ENCODE measurements around the gene NRP2.

The NRP2 gene

DNA sequence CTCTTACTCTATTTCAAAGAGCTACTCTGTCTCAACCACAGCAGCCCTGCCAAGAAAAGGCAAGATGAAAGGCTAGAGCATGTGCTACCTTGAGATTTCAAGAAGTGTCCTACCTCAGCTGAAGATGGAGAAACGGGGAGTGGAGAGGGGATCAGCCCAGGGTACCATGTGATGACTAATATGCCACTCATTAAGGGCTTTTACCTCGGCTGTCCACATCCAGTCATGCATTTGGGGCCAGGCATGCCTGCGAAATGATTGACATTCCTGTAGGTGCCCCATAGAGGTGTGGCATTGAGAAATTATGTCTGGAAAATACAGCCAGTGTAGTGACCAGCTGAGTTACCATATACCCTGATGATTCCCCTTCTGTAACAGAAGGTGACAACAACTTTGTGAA, 96.1 kb downstream of the NRP2 start:
- DNase-seq: no peak

DNA sequence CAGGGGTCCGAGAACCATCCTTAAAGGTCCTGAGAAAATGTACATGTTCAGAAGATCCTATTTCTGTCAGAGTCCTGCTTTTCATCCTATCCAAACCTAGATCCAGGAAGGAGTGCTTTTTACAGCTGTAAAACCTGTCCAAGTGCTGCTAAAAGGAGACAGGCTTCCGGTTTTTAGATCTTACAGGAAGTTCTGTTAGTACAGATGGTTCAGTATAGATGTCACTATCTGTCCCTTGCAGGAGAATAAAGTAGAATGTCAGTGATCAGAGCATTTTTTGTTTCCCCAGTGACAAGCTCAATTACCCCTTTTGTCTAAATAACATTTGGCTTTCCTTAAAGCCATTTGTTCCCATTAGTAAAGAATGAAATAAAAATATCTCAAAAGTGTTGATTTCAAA, 98.3 kb downstream of the NRP2 start:
- DNase-seq: no peak

DNA sequence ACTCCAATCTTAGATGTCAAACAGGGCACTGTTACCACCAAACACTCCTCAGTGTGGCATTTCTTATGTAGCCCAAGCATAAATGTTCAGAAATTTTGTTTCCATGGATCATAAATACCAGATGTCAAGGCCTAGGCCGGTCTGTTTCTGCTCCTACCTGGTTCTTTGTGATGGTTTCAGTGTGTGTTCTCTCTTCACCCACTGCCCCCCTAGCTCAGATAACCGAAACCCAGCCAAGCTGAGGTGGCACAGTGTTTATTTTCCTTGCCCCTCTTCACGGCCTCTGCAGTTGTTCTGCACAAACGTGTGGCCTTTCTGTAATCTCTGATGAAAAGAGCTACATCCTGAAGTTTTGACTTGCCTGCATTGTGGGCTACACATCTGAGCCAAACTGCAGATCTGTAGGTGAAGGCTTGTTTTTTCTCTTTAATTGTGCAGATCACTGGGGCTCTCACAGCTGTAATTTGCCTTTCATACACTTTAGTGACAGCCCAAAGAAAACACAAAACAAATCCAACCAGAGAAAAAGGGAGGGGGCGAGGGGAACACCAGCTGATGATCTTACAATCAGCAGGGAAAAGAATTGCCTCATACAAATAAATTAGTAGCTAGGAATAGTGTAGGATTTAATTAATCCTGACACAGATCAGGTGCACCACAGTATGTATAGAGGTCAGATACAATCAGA, 99.1 kb downstream of the NRP2 start:
- DNase-seq: no peak

DNA sequence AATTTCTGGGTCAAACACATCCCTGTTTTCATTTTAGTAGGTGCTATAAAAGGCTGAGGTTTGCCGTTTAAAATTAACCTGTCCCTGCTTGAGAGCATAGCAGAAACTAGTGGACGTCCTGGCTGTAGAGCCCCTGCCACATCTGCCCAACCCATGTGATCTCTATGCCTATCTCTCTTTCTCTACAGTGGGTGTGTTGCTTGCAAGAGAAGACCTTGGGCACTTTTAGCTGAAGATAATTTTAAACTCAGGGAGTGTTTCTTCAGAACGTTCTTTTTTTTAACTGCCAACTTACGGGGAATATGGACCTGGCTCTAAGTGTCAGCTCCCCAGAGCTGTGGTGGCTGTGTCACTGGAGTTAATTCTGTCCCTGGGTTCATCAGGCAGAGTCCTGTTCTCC, 100.6 kb downstream of the NRP2 start:
- DNase-seq: no peak

DNA sequence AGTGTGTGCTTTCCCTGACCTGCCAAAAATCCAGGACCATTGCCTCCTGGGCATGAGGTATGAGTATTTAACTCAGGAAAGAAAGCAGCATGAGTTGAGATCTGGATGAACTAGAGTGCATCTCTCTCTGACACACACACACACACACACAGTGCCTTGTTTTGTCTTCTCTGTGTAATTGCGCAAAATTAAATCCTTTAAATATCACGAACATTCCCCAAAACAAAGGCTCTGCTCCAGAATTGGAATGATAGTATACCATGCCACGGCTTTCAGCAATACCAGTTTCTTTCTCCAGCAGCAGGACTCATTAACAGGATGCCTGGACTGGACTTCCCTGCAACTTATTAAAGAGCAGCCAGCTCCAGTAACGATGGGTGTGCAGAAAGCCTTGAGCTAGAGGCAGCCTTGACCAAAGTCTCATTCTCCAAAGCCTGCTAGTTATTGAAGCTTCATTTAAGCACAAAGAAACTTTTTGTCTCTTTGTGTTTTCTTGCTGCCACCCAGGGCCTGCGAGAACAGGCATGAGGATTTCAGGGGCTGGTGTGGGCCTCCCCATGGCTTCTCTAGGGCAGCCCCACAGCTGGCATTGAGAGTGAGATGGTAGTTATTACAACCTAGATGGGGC, 101.7 kb downstream of the NRP2 start:
- no peak for DNase-seq

DNA sequence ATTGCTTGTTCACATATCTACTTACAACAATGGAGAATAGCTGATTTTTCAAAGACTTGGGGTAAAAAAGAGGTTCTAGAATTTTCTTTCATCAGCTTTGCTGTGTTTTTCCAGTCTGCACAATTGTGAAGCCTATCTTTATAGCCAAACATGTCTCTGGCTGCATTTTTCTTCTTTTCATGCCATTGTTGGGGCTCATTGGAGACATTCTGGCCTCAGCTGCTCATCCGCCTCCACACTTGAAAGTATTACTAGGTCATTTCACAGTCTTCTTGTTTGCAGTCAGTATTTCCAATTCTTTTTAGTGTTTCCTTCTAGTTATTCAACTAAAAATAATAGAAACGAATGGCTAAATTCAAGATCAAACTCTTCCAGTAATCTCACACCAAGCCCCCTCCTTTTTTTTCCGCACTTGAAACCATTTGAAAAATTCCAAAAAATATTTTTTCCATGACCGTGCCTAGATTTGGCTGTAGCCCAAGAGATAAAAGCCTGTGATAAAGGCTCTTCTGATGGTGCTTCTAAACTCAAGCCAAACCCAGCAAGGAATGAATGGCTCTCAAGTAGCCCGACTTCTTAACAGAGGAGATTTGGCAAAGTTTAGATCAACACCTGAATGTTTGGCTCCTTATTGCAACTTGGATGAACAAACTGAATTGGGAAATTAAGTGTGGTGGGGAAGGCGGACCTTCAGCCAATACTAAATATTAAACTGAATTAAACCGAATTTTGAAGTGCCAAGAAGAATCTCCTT, 103.4 kb downstream of the NRP2 start:
- DNase-seq: no peak

- DNase-seq: no peak
These were observed 104.7 kb downstream of the NRP2 start for GRCh38 chr2:205786976-205787375.

GRCh38 chr2:205787761-205788160, 105.5 kb downstream of the NRP2 start:
- no peak for DNase-seq

DNA sequence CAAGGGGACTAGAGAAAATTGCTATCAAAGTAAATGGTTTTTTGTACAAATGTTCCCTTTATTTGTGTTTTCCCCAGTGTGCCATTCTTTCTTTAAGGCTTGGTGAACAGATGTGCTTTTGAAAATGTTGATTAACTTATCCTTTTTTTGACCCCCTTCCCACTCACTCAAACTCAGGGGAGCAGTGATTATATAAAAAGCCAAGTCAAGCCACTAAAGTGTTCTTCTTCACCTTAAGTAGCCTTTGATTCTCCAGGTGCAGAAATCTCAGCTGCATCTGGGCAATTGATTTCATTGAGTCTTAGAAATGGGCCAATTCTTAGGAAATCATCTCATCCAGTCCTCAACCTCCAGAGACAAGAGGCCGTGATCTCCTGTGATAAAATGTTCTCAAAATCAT, 107.6 kb downstream of the NRP2 start:
- DNase-seq: no peak

GRCh38 chr2:205792908-205793307, 110.6 kb downstream of the NRP2 start:
- no peak for DNase-seq

DNA sequence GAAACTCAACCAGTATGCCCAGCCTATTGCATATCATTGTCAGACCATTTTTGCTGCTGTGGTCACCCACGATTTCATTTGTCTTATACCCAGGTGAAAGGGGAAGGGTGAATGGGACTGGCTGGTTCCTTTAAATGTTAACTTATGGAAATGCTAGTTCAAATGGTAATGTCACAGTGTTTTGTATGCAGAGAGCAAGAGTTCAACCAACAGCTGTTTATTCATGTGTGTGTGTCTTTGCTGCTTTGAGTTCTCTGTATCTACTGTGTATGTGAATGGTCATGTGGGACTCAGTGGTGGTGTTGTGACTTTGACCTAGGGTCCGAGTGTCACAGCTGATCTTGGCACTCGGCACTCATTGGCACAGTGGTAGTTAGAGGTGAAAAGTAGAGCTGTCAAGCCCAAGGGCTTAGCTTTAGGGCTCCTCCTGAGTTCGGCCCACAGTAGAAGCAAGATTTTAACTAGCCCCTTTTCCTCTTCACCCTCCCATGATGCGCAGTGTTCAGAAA, 114.6 kb downstream of the NRP2 start:
- DNase-seq: no peak

DNA sequence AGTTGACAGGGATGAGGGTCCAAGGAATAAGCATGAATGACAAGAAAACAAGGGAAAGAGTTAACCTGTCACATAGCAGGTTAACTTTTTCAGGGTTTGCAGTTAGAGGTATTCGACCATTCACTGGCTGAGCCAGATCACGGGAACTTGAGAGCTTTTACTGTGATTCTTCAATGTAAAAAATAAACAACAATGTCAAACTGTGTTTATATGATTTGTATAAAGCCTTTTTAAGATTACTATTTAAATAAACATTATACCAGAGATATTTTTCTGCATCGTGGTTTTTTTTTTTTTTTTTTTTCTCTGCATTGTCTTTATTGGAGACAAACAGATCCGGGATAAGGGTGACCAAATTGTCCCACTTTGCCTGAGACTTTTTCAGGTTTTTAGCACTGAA, 115.6 kb downstream of the NRP2 start:
- DNase-seq: no peak

GRCh38 chr2:205800224-205800623, 117.9 kb downstream of the NRP2 start:
- DNase-seq: no peak

DNA sequence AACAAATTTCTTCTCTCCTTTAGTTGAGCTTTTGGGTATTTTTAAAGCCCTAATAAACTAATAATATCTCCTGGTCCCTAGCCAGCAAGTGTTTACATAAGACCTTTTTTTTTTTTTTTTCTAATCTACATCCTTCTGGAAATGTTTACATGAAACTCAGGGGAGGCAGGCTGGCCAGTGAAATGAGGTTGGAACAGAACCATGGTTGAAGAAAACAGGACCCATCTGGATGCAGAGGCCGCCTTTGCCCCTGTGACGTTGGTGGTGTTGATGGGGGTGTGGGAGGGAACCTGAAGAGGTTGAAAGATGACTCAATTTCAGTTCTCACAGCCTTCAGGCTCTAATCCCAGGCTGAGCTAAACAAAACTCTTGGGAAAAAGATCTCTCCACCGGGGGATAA, 118.5 kb downstream of the NRP2 start:
- no peak for DNase-seq

GRCh38 chr2:205802065-205802464, 119.8 kb downstream of the NRP2 start:
- DNase-seq: no peak

- DNase-seq: no peak
These were observed 120.6 kb downstream of the NRP2 start for GRCh38 chr2:205802941-205803340.

GRCh38 chr2:205803500-205803899, 121.2 kb downstream of the NRP2 start:
- DNase-seq: no peak

DNA sequence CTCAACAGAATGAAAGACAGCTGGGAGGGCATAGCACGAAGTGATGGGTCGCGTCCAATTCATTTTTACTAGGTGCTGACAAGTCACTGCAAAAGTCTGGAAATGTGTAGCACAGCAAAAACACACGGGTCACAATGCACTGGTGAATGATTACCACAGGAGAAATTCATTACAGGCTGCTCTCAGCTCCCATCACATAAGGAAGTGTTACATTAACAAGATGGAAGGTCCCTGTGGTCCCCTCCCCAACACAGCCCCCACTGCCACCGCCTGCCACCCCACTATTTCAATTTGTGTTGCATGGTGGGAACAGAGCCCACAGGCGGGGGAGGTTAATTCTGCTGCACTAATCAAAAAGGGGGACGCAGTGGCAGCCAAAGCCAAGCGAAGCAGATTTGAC, 122.8 kb downstream of the NRP2 start:
- DNase-seq: no peak

- DNase-seq: no peak
These were observed 124.0 kb downstream of the NRP2 start for GRCh38 chr2:205806143-205806905.

DNA sequence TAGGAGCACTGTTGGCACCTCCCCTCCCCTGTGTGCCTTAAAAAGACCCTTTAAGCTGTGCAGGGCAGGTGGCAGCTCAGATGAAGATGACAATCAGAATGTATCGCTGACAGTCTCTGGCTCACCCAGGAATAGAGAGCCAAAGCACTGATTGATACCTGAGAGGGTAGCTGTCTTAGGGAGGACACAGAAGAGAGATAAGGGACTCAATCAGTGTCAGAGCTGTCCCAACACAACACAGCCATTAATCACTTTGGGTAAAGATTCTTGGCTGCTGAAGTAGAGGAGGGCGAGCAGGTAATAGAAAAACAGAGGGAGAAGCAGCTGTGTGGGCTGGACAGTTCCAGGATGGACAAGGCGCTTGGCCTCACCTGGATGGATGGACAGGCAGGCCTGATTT, 124.9 kb downstream of the NRP2 start:
- no peak for DNase-seq

- DNase-seq: no peak
These were observed 125.5 kb downstream of the NRP2 start for GRCh38 chr2:205807758-205808157.

DNA sequence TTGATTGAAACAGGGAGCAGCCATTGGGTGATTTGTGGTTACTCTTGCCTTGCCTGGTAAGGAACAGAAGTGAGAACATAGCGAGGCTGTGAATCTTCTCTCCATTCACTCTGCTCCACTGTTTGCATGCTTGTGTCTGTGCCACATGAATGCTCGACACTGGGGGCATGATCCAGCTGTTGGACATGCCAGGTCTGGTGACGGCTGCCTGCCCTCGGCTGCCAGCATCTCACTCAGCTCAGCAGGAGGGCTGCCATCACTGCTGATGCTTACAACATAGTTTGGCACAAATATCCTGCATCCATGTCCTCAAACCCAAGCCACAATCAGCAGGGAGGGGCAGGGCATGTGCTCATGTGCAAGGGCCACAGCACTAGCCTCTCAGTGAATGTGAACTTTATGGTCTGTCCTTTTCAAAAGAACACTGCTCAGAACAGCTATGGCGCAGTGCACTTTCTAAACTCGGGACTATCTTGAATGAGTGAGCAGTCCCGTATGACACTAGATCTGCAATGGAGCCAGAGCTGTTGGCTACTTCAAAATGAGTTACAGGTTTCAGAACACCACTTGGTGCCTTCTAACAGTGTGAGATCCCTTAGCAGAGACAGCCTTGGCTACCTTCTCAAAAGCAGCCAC, 126.3 kb downstream of the NRP2 start:
- DNase-seq: no peak

DNA sequence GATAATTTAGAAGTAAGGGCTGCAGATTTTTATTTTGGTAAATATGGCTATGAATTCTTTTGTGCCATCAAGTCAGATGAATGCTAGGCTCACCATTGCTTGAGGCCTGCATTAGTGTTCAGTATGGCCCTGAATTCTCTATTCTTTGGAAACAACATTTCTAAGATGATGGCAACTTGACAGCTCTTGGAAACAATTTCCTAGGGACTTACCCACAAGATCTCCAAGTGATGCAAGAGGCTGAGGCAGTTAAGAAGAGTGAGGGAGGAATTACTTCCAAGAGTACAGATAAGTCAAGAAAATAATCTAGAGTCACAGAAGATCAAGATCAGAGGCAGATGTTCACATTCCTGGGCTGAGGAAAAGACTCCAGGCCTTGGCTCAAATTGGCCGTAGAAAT, 129.1 kb downstream of the NRP2 start:
- no peak for DNase-seq

Data from activated CD4-positive, alpha-beta T cell treated with anti-CD3 and anti-CD28 coated beads for 48 hours (primary cell).